ENCODE measurements around the gene TMEM30B. TPM values are rescaled to one million over a fixed set of nuclear protein-coding genes. Genes with fewer than 3 reads are reported as not detected.
"Not testable (repeated sequence)": the region's sequence is repeated elsewhere in the genome, so short reads cannot be mapped to it uniquely, and the experiment has no call there.

The TMEM30B gene
- total and polyA plus RNA-seq, 2 experiments from 2014 or later = 18.2 to 19.3 TPM

- Histone ChIP-seq H2AFZ (no peak overlapping the region), H3K79me2 (no peaks in the 10 kb centered on the region), H3K9me2 (replicated peaks; ENCODE audit: insufficient read depth) (no peaks in the 10 kb centered on the region), H3K4me1 (ENCODE audit: insufficient read depth) (no peaks in the 10 kb centered on the region), H3K4me2 (no peak overlapping the region), H4K20me1 (ENCODE audit: insufficient read depth, poor library complexity, severe bottlenecking) (no peaks in the 10 kb centered on the region), H3K9me3 (ENCODE audit: low read depth) (no peaks in the 10 kb centered on the region), H3K27me3 (no peaks in the 10 kb centered on the region), H3K27ac (no peak overlapping the region), H3K36me3 (replicated peaks; ENCODE audit: insufficient read depth, low read depth) (no peaks in the 10 kb centered on the region), H3K4me3 (no peak overlapping the region)
- TF ChIP-seq EZH2 (IDR thresholded peaks at IDR 0.05; ENCODE audit: borderline replicate concordance) (no peak), EZH2phosphoT487 (IDR thresholded peaks at IDR 0.05; ENCODE audit: low read depth, severe bottlenecking, unreplicated experiment) (no peak), CTCF (IDR thresholded peaks at IDR 0.05; ENCODE audit: poor library complexity) (no peak)
- DNase-seq (ENCODE audit: low spot score) = no peak
- 90% methylated on average over 4 of the region's 4 CpGs for WGBS (ENCODE audit: low lambda C conversion rate, missing lambda C conversion rate)
Measured at GRCh38 chr14:61246721-61247120, 34.4 kb downstream of the TMEM30B start.

DNA sequence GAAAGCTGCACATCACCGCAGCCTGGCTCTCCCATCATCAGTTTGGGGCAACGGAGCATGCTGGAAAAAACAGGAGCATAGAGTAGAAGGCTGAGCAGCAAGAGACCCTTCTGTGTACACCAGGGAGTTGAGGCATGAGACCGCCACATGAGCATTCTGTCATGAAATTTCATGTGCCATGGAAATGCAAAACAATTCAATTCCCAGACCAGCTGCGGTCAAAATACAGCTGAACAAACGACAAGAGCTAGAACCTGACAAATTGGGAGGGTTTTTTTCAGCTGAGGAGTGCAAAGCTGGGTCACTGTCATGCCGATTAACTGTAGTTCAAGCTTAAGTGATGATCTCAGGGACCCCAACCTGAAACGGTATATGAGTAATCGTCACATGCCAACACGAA lies 37.1 kb downstream of the TMEM30B start:
- Histone ChIP-seq H3K9me2 (replicated peaks; ENCODE audit: insufficient read depth) (no peaks in the 10 kb centered on the region), H3K4me2 (no peak overlapping the region), H3K9me3 (ENCODE audit: low read depth) (no peaks in the 10 kb centered on the region), H2AFZ (no peak overlapping the region), H3K27ac (no peak overlapping the region), H4K20me1 (ENCODE audit: insufficient read depth, poor library complexity, severe bottlenecking) (no peaks in the 10 kb centered on the region), H3K4me1 (ENCODE audit: insufficient read depth) (no peaks in the 10 kb centered on the region), H3K27me3 (no peaks in the 10 kb centered on the region), H3K36me3 (replicated peaks; ENCODE audit: insufficient read depth, low read depth) (no peaks in the 10 kb centered on the region), H3K79me2 (no peaks in the 10 kb centered on the region), H3K4me3 (no peak overlapping the region)
- TF ChIP-seq EZH2 (IDR thresholded peaks at IDR 0.05; ENCODE audit: borderline replicate concordance) = no peak
- no peak for TF ChIP-seq CTCF (IDR thresholded peaks at IDR 0.05; ENCODE audit: poor library complexity)
- TF ChIP-seq EZH2phosphoT487 (IDR thresholded peaks at IDR 0.05; ENCODE audit: low read depth, severe bottlenecking, unreplicated experiment) = no peak
- 73% methylated on average over 9 of the region's 9 CpGs for WGBS (ENCODE audit: low lambda C conversion rate, missing lambda C conversion rate)
- DNase-seq (ENCODE audit: low spot score) = no peak

- Histone ChIP-seq H3K4me2 (no peak overlapping the region), H3K79me2 (no peaks in the 10 kb centered on the region)
Measured at GRCh38 chr14:61240206-61240605, 40.9 kb downstream of the TMEM30B start.

GRCh38 chr14:61239285-61239684 lies 41.9 kb downstream of the TMEM30B start:
- not testable (repeated sequence) for DNase-seq (ENCODE audit: low spot score); H3K27ac ChIP-seq; H3K4me1 ChIP-seq (ENCODE audit: insufficient read depth); H4K20me1 ChIP-seq (ENCODE audit: insufficient read depth, poor library complexity, severe bottlenecking); H3K36me3 ChIP-seq (replicated peaks; ENCODE audit: insufficient read depth, low read depth); H3K79me2 ChIP-seq; H3K4me2 ChIP-seq; H3K4me3 ChIP-seq; H3K9me2 ChIP-seq (replicated peaks; ENCODE audit: insufficient read depth); H2AFZ ChIP-seq; H3K9me3 ChIP-seq (ENCODE audit: low read depth); H3K27me3 ChIP-seq
- WGBS (ENCODE audit: low lambda C conversion rate, missing lambda C conversion rate) = 77% methylated on average over 10 of the region's 10 CpGs

More at GRCh38 chr14:61240206-61240605, 40.9 kb downstream of the TMEM30B start:
- H3K9me2 ChIP-seq (replicated peaks; ENCODE audit: insufficient read depth) = no peaks in the 10 kb centered on the region
- no peaks in the 10 kb centered on the region for H3K36me3 ChIP-seq (replicated peaks; ENCODE audit: insufficient read depth, low read depth)
- no peaks in the 10 kb centered on the region for H3K27me3 ChIP-seq
- no peak overlapping the region for H3K27ac ChIP-seq
- 76% methylated on average over 8 of the region's 8 CpGs for WGBS (ENCODE audit: low lambda C conversion rate, missing lambda C conversion rate)
- no peak for DNase-seq (ENCODE audit: low spot score)
- H3K9me3 ChIP-seq (ENCODE audit: low read depth) = no peaks in the 10 kb centered on the region
- H4K20me1 ChIP-seq (ENCODE audit: insufficient read depth, poor library complexity, severe bottlenecking) = no peaks in the 10 kb centered on the region
- TF ChIP-seq EZH2 (IDR thresholded peaks at IDR 0.05; ENCODE audit: borderline replicate concordance) (no peak), CTCF (IDR thresholded peaks at IDR 0.05; ENCODE audit: poor library complexity) (no peak), EZH2phosphoT487 (IDR thresholded peaks at IDR 0.05; ENCODE audit: low read depth, severe bottlenecking, unreplicated experiment) (no peak)
- no peak overlapping the region for H3K4me3 ChIP-seq
- no peak overlapping the region for H2AFZ ChIP-seq
- no peaks in the 10 kb centered on the region for H3K4me1 ChIP-seq (ENCODE audit: insufficient read depth)

Data from hepatocyte (in vitro differentiated cells).